Measurements from ENCODE around the gene MGLL.

GRCh38 chr3:127772273-127772672 is 50.0 kb downstream of the MGLL start:
- TF ChIP-seq EZH2 (IDR thresholded peaks at IDR 0.05), result no peak
- no peak for TF ChIP-seq POLR2AphosphoS5 (IDR thresholded peaks at IDR 0.05; ENCODE audit: borderline replicate concordance, low read depth, low read length)

Measured in SK-N-MC (cell line).